SK-N-SH treated with all-trans-retinoic acid at 6 μM for 48 hours (cell line): ENCODE measurements around the gene PLVAP.
A peak's percentile ranks its signal among the peaks of the same experiment; 100 is the strongest.

ENCODE experiments used
- ATAC-seq: fragments of 200-7000 bp; cut with Tn5 transposase; 3 replicates; pipeline ENCODE4 v1.9.1; 2020; ENCODE audit warnings: mild to moderate bottlenecking, moderate library complexity
- BACH2 ChIP-seq: fragments of 250-450 bp; sonication (Bioruptor Pico); IDR thresholded peaks from 2 replicates; pipeline ENCODE4 v1.9.0; 2021; ENCODE audit warnings: mild to moderate bottlenecking, borderline replicate concordance
- CSDC2 ChIP-seq: fragments of 250-450 bp; sonication (Bioruptor Pico); IDR thresholded peaks from 2 replicates; pipeline ENCODE4 v1.5.0; 2020; ENCODE audit warnings: mild to moderate bottlenecking, moderate library complexity
- ESRRG ChIP-seq: fragments of 250-450 bp; sonication (Bioruptor Pico); IDR thresholded peaks from 2 replicates; pipeline ENCODE4 v1.6.1; 2021; ENCODE audit warnings: mild to moderate bottlenecking
- GLIS3 ChIP-seq: fragments of 250-450 bp; sonication (Bioruptor Pico); IDR thresholded peaks from 2 replicates; pipeline ENCODE4 v1.5.0; 2020; ENCODE audit warnings: mild to moderate bottlenecking, moderate library complexity
- ISL1 ChIP-seq: fragments of 250-450 bp; sonication (Bioruptor Pico); IDR thresholded peaks from 2 replicates; pipeline ENCODE4 v2.1.2; 2022; ENCODE audit warnings: mild to moderate bottlenecking, moderate library complexity
- OSR1 ChIP-seq: fragments of 250-450 bp; sonication (Bioruptor Pico); IDR thresholded peaks from 2 replicates; pipeline ENCODE4 v1.8.0; 2022; ENCODE audit warnings: moderate library complexity, mild to moderate bottlenecking, inconsistent platforms
- RARB ChIP-seq: fragments of 250-450 bp; sonication (Bioruptor Pico); IDR thresholded peaks from 2 replicates; pipeline ENCODE4 v1.8.0; 2021; ENCODE audit warnings: mild to moderate bottlenecking, moderate library complexity
- SNAI2 ChIP-seq: fragments of 250-450 bp; sonication (Bioruptor Pico); IDR thresholded peaks from 2 replicates; pipeline ENCODE4 v1.5.0; 2020; ENCODE audit warnings: mild to moderate bottlenecking, moderate library complexity
- TCF4 ChIP-seq: fragments of 250-450 bp; sonication (Bioruptor Pico); IDR thresholded peaks from 2 replicates; pipeline ENCODE4 v1.8.0; 2021; ENCODE audit warnings: mild to moderate bottlenecking, moderate library complexity, borderline replicate concordance
- TOX ChIP-seq: fragments of 250-450 bp; sonication (Bioruptor Pico); IDR thresholded peaks from 2 replicates; pipeline ENCODE4 v1.8.0; 2021; ENCODE audit warnings: mild to moderate bottlenecking, moderate library complexity, borderline replicate concordance
- ZC3H10 ChIP-seq: fragments of 250-450 bp; sonication (Bioruptor Pico); IDR thresholded peaks from 2 replicates; pipeline ENCODE4 v1.5.1; 2021; ENCODE audit warnings: mild to moderate bottlenecking, moderate library complexity
- ZFP30 ChIP-seq: fragments of 450-650 bp; formaldehyde crosslinking; IDR thresholded peaks from 2 replicates; pipeline ENCODE4 v1.5.0; 2022; ENCODE audit warnings: mild to moderate bottlenecking, moderate library complexity
- ZNF565 ChIP-seq: fragments of 450-650 bp; formaldehyde crosslinking; conservative IDR thresholded peaks from 2 replicates; pipeline ENCODE4 v1.5.0; 2020; ENCODE audit warnings: low read depth, mild to moderate bottlenecking, moderate library complexity
- ZNF8 ChIP-seq: fragments of 450-650 bp; formaldehyde crosslinking; IDR thresholded peaks from 2 replicates; pipeline ENCODE4 v1.5.0; 2020; ENCODE audit warnings: mild to moderate bottlenecking, moderate library complexity
- TF ChIP-seq, protein P1 (sequence below): fragments of 250-450 bp; sonication (Bioruptor Pico); IDR thresholded peaks from 2 replicates; pipeline ENCODE4 v1.5.0; 2020; ENCODE audit warnings: mild to moderate bottlenecking, moderate library complexity
- TF ChIP-seq, protein P2 (sequence below): fragments of 250-450 bp; sonication (Bioruptor Pico); IDR thresholded peaks from 2 replicates; pipeline ENCODE4 v1.5.1; 2020; ENCODE audit warnings: low read depth, mild to moderate bottlenecking, moderate library complexity
- TF ChIP-seq, protein P3 (sequence below): fragments of 250-450 bp; sonication (Bioruptor Pico); IDR thresholded peaks from 2 replicates; pipeline ENCODE4 v1.8.0; 2021; ENCODE audit warnings: low read depth, mild to moderate bottlenecking, moderate library complexity, borderline replicate concordance
- TF ChIP-seq, protein P4 (sequence below): fragments of 250-450 bp; sonication (Bioruptor Pico); IDR thresholded peaks from 2 replicates; pipeline ENCODE4 v1.5.1; 2021; ENCODE audit warnings: mild to moderate bottlenecking, moderate library complexity
- TF ChIP-seq, protein P5 (sequence below): fragments of 250-450 bp; sonication (Bioruptor Pico); IDR thresholded peaks from 2 replicates; pipeline ENCODE4 v1.8.0; 2020; ENCODE audit warnings: mild to moderate bottlenecking, moderate library complexity, borderline replicate concordance

The PLVAP gene

DNA sequence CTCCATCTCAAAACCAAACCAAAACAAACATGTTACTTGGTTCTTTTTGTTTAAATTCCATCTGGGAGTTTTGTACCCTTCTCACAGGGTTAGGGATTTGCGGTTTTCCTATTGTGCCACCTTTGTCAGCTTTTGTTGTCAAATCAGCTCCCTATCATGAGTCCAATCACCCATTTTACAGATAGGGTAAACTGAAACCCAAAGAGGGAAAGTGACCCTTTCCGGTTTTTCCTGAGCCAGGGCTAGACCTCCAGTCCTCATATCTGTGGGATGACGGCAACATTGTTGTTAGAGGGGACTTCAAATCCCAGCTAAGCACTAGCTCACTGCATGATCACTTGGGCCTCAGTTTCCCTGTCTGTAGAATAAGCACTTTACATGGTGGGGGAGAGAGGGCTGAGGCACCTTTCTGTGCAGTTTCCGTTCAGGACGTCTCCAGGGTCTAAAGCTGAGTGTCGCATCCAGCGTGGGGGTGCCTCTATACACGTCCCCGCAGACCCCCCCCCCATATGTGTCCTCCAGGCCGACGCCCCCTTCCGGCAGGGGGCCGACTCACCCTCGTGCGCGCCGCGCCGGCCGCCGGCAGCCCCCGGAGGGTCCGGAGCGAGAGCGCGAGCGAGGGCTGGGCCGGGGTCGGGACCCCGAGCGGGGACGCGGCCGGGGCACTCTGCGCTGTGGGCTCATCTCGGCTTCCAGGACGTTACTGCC is 13.0 kb upstream of the PLVAP start:
- ATAC-seq, result peak; percentile 3; the same call in 1 of the 3 replicates
- no peak for TF ChIP-seq OSR1 (CRISPR knock-in tag)
- no peak for TF ChIP-seq ZC3H10 (CRISPR knock-in tag)
- TF ChIP-seq CSDC2 (CRISPR knock-in tag), result no peak
- TF ChIP-seq ZNF8, result no peak
- TF ChIP-seq, protein P1, sequence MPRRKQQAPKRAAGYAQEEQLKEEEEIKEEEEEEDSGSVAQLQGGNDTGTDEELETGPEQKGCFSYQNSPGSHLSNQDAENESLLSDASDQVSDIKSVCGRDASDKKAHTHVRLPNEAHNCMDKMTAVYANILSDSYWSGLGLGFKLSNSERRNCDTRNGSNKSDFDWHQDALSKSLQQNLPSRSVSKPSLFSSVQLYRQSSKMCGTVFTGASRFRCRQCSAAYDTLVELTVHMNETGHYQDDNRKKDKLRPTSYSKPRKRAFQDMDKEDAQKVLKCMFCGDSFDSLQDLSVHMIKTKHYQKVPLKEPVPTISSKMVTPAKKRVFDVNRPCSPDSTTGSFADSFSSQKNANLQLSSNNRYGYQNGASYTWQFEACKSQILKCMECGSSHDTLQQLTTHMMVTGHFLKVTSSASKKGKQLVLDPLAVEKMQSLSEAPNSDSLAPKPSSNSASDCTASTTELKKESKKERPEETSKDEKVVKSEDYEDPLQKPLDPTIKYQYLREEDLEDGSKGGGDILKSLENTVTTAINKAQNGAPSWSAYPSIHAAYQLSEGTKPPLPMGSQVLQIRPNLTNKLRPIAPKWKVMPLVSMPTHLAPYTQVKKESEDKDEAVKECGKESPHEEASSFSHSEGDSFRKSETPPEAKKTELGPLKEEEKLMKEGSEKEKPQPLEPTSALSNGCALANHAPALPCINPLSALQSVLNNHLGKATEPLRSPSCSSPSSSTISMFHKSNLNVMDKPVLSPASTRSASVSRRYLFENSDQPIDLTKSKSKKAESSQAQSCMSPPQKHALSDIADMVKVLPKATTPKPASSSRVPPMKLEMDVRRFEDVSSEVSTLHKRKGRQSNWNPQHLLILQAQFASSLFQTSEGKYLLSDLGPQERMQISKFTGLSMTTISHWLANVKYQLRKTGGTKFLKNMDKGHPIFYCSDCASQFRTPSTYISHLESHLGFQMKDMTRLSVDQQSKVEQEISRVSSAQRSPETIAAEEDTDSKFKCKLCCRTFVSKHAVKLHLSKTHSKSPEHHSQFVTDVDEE, result no peak
- TF ChIP-seq RARB (CRISPR knock-in tag), result no peak
- TF ChIP-seq, protein P2, sequence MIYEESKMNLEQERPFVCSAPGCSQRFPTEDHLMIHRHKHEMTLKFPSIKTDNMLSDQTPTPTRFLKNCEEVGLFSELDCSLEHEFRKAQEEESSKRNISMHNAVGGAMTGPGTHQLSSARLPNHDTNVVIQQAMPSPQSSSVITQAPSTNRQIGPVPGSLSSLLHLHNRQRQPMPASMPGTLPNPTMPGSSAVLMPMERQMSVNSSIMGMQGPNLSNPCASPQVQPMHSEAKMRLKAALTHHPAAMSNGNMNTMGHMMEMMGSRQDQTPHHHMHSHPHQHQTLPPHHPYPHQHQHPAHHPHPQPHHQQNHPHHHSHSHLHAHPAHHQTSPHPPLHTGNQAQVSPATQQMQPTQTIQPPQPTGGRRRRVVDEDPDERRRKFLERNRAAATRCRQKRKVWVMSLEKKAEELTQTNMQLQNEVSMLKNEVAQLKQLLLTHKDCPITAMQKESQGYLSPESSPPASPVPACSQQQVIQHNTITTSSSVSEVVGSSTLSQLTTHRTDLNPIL (CRISPR knock-in tag), result no peak
- no peak for TF ChIP-seq ZFP30
- no peak for TF ChIP-seq BACH2
- no peak for TF ChIP-seq TOX (CRISPR knock-in tag)
- TF ChIP-seq, protein P3, sequence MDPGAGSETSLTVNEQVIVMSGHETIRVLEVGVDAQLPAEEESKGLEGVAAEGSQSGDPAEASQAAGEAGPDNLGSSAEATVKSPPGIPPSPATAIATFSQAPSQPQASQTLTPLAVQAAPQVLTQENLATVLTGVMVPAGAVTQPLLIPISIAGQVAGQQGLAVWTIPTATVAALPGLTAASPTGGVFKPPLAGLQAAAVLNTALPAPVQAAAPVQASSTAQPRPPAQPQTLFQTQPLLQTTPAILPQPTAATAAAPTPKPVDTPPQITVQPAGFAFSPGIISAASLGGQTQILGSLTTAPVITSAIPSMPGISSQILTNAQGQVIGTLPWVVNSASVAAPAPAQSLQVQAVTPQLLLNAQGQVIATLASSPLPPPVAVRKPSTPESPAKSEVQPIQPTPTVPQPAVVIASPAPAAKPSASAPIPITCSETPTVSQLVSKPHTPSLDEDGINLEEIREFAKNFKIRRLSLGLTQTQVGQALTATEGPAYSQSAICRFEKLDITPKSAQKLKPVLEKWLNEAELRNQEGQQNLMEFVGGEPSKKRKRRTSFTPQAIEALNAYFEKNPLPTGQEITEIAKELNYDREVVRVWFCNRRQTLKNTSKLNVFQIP (CRISPR knock-in tag), result no peak
- no peak for TF ChIP-seq ESRRG (CRISPR knock-in tag)
- no peak for TF ChIP-seq ISL1
- TF ChIP-seq GLIS3 (CRISPR knock-in tag), result no peak
- TF ChIP-seq ZNF565 (CRISPR knock-in tag), result no peak
- no peak for TF ChIP-seq TCF4 (CRISPR knock-in tag)

DNA sequence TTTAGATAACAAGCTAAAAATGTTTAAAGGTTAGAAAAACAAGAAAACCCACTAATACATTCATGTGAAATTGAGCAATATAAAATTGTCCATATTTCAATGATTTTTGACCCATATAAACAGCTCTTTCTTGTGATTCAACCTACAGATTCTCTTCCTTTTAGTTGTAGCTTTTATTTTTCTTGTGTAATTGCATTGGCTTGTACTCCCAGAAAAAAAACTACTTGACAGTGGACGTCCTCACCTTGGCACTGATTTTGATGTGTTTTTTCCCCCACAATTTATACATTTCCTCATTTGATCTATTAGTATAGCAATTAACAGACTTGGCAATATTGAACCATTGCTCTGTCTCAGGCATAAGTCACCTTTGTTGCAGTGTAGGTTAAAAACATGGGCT is 12.1 kb upstream of the PLVAP start:
- no peak for ATAC-seq
- no peak for TF ChIP-seq ZC3H10 (CRISPR knock-in tag)
- TF ChIP-seq, protein P2 (CRISPR knock-in tag), result no peak
- TF ChIP-seq, protein P4, sequence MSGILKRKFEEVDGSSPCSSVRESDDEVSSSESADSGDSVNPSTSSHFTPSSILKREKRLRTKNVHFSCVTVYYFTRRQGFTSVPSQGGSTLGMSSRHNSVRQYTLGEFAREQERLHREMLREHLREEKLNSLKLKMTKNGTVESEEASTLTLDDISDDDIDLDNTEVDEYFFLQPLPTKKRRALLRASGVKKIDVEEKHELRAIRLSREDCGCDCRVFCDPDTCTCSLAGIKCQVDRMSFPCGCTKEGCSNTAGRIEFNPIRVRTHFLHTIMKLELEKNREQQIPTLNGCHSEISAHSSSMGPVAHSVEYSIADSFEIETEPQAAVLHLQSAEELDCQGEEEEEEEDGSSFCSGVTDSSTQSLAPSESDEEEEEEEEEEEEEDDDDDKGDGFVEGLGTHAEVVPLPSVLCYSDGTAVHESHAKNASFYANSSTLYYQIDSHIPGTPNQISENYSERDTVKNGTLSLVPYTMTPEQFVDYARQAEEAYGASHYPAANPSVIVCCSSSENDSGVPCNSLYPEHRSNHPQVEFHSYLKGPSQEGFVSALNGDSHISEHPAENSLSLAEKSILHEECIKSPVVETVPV, result no peak
- TF ChIP-seq ZNF565 (CRISPR knock-in tag), result no peak

DNA sequence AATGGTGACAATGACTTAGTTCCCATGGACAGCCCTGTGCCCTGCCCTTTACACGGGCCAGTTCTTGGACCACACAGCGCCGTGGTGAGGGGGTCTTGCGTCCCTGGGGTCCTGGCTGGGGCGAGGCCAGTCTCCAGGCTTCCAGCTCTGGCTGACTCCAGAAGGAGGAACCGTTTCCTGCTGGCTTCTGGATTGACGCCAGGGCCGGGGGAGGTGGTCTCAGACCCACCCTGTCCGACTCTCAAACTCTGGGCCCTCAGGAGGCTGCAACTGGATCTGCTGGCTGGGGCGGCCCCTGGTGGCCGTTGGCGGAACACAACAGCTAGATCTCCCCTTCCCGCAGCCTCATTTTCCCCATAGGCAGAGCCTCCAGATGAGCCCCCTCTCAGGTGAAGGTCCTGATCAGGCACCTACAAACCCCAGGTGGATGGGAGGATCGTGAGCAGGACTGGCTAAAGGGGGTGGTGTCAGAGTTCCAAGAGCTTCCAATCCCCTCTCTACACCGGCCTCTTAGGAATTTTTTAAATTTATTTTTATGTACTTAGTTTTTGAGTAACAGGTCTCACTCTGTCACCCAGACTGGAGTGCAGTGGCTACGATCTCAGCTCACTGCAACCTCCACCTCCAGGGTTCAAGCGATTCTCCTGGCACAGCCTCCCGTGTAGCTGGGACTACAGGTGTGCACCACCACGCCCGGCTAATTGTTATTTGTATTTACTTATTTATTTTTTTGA is 8.9 kb upstream of the PLVAP start:
- TF ChIP-seq, protein P3 (CRISPR knock-in tag), result no peak
- TF ChIP-seq CSDC2 (CRISPR knock-in tag) (no peak), TOX (CRISPR knock-in tag) (no peak), GLIS3 (CRISPR knock-in tag) (no peak), SNAI2 (no peak), OSR1 (CRISPR knock-in tag) (no peak), ZFP30 (no peak)
- TF ChIP-seq, protein P1, result no peak
- TF ChIP-seq, protein P5, sequence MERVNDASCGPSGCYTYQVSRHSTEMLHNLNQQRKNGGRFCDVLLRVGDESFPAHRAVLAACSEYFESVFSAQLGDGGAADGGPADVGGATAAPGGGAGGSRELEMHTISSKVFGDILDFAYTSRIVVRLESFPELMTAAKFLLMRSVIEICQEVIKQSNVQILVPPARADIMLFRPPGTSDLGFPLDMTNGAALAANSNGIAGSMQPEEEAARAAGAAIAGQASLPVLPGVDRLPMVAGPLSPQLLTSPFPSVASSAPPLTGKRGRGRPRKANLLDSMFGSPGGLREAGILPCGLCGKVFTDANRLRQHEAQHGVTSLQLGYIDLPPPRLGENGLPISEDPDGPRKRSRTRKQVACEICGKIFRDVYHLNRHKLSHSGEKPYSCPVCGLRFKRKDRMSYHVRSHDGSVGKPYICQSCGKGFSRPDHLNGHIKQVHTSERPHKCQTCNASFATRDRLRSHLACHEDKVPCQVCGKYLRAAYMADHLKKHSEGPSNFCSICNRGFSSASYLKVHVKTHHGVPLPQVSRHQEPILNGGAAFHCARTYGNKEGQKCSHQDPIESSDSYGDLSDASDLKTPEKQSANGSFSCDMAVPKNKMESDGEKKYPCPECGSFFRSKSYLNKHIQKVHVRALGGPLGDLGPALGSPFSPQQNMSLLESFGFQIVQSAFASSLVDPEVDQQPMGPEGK (CRISPR knock-in tag), result no peak
- ATAC-seq, result peak; percentile 68
